GM12878 (cell line): ENCODE data around the gene STK32B. TPM values are rescaled to one million over a fixed set of nuclear protein-coding genes. Genes with fewer than 3 reads are reported as not detected.

Source experiments
- ATAC-seq: fragments of 200-7000 bp; cut with Tn5 transposase; 3 replicates; pipeline ENCODE4 v1.9.1; 2020; ENCODE audit warnings: mild to moderate bottlenecking, moderate library complexity
- BruUV-seq: library from RNA; stranded (reverse); fragments of 400-500 nt; replicated peaks from 2 replicates; lab custom pipeline; 2021; lab: Mats Ljungman, UMichigan
- CTCF ChIA-PET: fragments of 300-600 bp; sonication (Branson Sonifier 250); formaldehyde crosslinking; extraction: SDS; loops from one replicate; lab custom pipeline; 2021; ENCODE audit warnings: inconsistent platforms; lab: Yijun Ruan, JAX
- POLR2A ChIA-PET: fragments of 350-600 bp; formaldehyde crosslinking; extraction: SDS; loops from one replicate; lab custom pipeline; 2021; ENCODE audit warnings: inconsistent platforms; lab: Charles Lee
- RAD21 ChIA-PET: fragments of 300-600 bp; sonication (Branson Sonifier 250); formaldehyde crosslinking; loops from one replicate; lab custom pipeline; 2023; ENCODE audit warnings: antibody characterized with exemption; ENCODE audit not compliant: unreplicated experiment; lab: Charles Lee
- SMC1A ChIA-PET: fragments of 300-600 bp; sonication (Branson Sonifier 250); formaldehyde crosslinking; loops from one replicate; lab custom pipeline; 2023; ENCODE audit not compliant: unreplicated experiment, uncharacterized antibody; lab: Charles Lee
- DNase-seq: peaks from one replicate; pipeline ENCODE4 v3.0.0-alpha.2; 2011; ENCODE audit warnings: low read depth, low spot score
- FAIRE-seq: peaks from 3 replicates; lab custom pipeline; 2011; peaks lifted over from hg19 to GRCh38; lab: Jason Lieb, UNC
- H2AFZ ChIP-seq: 2 replicates; pipeline ENCODE4 v1.6.0; 2011; ENCODE audit warnings: low read depth, low read length, control low read depth; ENCODE audit not compliant: control insufficient read depth
- H3K27ac ChIP-seq: 2 replicates; pipeline ENCODE4 v1.5.1; 2011; ENCODE audit warnings: control low read depth; ENCODE audit not compliant: control insufficient read depth, insufficient read depth
- H3K27me3 ChIP-seq, 2 experiments: replicated peaks in 1 of 2; 2 replicates each; pipeline versions ENCODE4 v1.6.0 to v1.6.1; 2011; ENCODE audit warnings: low read length in 1 of 2; ENCODE audit not compliant: control insufficient read depth in 2 of 2, insufficient read depth in 2 of 2
- H3K36me3 ChIP-seq, 2 experiments: 2 replicates each; pipeline ENCODE4 v1.5.1; 2011; ENCODE audit warnings: low read length in 1 of 2; ENCODE audit not compliant: control insufficient read depth in 2 of 2, insufficient read depth in 2 of 2
- H3K4me1 ChIP-seq: 2 replicates; pipeline ENCODE4 v1.6.1; 2011; ENCODE audit warnings: mild to moderate bottlenecking, low read length, moderate library complexity, mixed read lengths; ENCODE audit not compliant: control insufficient read depth, insufficient read depth
- H3K4me2 ChIP-seq: 2 replicates; pipeline ENCODE4 v1.6.0; 2011; ENCODE audit warnings: control low read depth; ENCODE audit not compliant: control insufficient read depth, insufficient read depth
- H3K4me3 ChIP-seq: fragments of 200-600 bp; sonication (generic); 2 replicates; pipeline ENCODE4 v1.5.1; 2016
- H3K79me2 ChIP-seq: 2 replicates; pipeline ENCODE4 v1.6.0; 2011; ENCODE audit warnings: low read length; ENCODE audit not compliant: control insufficient read depth, insufficient read depth
- H3K9ac ChIP-seq: 2 replicates; pipeline ENCODE4 v1.8.0; 2011; ENCODE audit warnings: low read length, control low read depth, mixed read lengths; ENCODE audit not compliant: control insufficient read depth, insufficient read depth
- H3K9me3 ChIP-seq: replicated peaks from 3 replicates; pipeline ENCODE4 v1.5.1; 2011; ENCODE audit warnings: mild to moderate bottlenecking, low read length; ENCODE audit not compliant: control insufficient read depth, insufficient read depth
- H4K20me1 ChIP-seq: 2 replicates; pipeline ENCODE4 v1.6.0; 2011; ENCODE audit not compliant: control insufficient read depth, insufficient read depth
- ASH2L ChIP-seq: fragments of 300-600, 200-600 bp; sonication (generic); IDR thresholded peaks from 2 replicates; pipeline ENCODE4 v1.6.1; 2017; ENCODE audit warnings: low read depth, mild to moderate bottlenecking, borderline replicate concordance
- BHLHE40 ChIP-seq, 2 experiments: fragments of 450-650 bp in 1 of 2; IDR thresholded peaks; 2 replicates each; pipeline ENCODE4 v1.6.1; 2011 to 2017; ENCODE audit warnings: low read depth in 2 of 2, borderline replicate concordance in 1 of 2, improper control_type of control experiment in 1 of 2, low read length in 1 of 2, mild to moderate bottlenecking in 1 of 2
- CEBPB ChIP-seq, 2 experiments: fragments of 150-350 bp in 1 of 2; IDR thresholded peaks; 2 replicates each; pipeline ENCODE4 v1.6.1; 2012 to 2014; ENCODE audit warnings: low read depth in 2 of 2, low read length in 2 of 2, borderline replicate concordance in 1 of 2, inconsistent platforms in 1 of 2
- E2F4 ChIP-seq: IDR thresholded peaks from 2 replicates; pipeline ENCODE4 v1.6.1; 2012; ENCODE audit warnings: low read depth, low read length, improper control_type of control experiment
- IKZF1 ChIP-seq: fragments of 450-650 bp; conservative IDR thresholded peaks from 2 replicates; pipeline ENCODE4 v1.6.1; 2017; ENCODE audit warnings: antibody characterized with exemption, mild to moderate bottlenecking
- KLF5 ChIP-seq: fragments of 450-650 bp; IDR thresholded peaks from 2 replicates; pipeline ENCODE4 v1.6.1; 2014; ENCODE audit warnings: mild to moderate bottlenecking; ENCODE audit not compliant: partially characterized antibody
- MTA3 ChIP-seq: IDR thresholded peaks from 2 replicates; pipeline ENCODE4 v1.6.1; 2012; ENCODE audit warnings: low read length, inconsistent platforms, borderline replicate concordance
- PBX3 ChIP-seq: IDR thresholded peaks from 2 replicates; pipeline ENCODE4 v1.6.1; 2011; ENCODE audit warnings: mild to moderate bottlenecking, low read depth, low read length, moderate library complexity; ENCODE audit not compliant: insufficient replicate concordance
- RELA ChIP-seq: fragments of 450-650 bp; IDR thresholded peaks from 2 replicates; pipeline ENCODE4 v1.8.0; 2014; ENCODE audit warnings: borderline replicate concordance; ENCODE audit not compliant: partially characterized antibody
- SIX5 ChIP-seq: IDR thresholded peaks from 2 replicates; pipeline ENCODE4 v1.6.1; 2011; ENCODE audit warnings: mild to moderate bottlenecking, low read depth, low read length, moderate library complexity; ENCODE audit not compliant: severe bottlenecking
- SPI1 ChIP-seq: IDR thresholded peaks from 2 replicates; pipeline ENCODE4 v1.6.1; 2011; ENCODE audit warnings: low read depth, mild to moderate bottlenecking, low read length, moderate library complexity, borderline replicate concordance; ENCODE audit not compliant: insufficient read depth
- TARDBP ChIP-seq: IDR thresholded peaks from 2 replicates; pipeline ENCODE4 v1.6.1; 2016; ENCODE audit warnings: borderline replicate concordance
- TCF7 ChIP-seq: IDR thresholded peaks from 2 replicates; pipeline ENCODE4 v1.6.1; 2014; ENCODE audit warnings: antibody characterized with exemption, borderline replicate concordance
- ZBTB33 ChIP-seq: fragments of 450-650 bp; IDR thresholded peaks from 2 replicates; pipeline ENCODE4 v1.6.1; 2017; ENCODE audit warnings: mild to moderate bottlenecking
- ZSCAN29 ChIP-seq: fragments of 450-650 bp; IDR thresholded peaks from 2 replicates; pipeline ENCODE4 v1.6.1; 2017; ENCODE audit warnings: mild to moderate bottlenecking, moderate library complexity
- WGBS: methylation state at CpG from one replicate; pipeline ENCODE4 v1.1.6; 2016; ENCODE audit warnings: low lambda C conversion rate; ENCODE audit not compliant: insufficient replicate concordance, insufficient coverage; ENCODE audit errors: missing lambda C conversion rate; 5-methylcytosine and 5-hydroxymethylcytosine counted together
- in situ Hi-C: fragments of 300-500 bp; cut with MboI; formaldehyde crosslinking; loops from 9 replicates; pipeline ENCODE4 v1.14.3; 2018; ENCODE audit warnings: mixed read lengths
- intact Hi-C: fragments of 100-400 bp; cut with micrococcal nuclease; formaldehyde crosslinking; loops from one replicate; pipeline ENCODE4 v1.14.2; 2022; ENCODE audit not compliant: unreplicated experiment
- polyA plus RNA-seq, 11 experiments: library from polyadenylated mRNA; depleted of rRNA in 4 of 11; unstranded in 6 of 11; stranded (reverse) in 5 of 11; fragments of >200 nt; fragmentation: Nextera tagmentation in 4 of 11; fragmentation: Illumina TruSeq in 1 of 11; extraction: Ambion mirVana in 4 of 11; extraction: Trizol in 1 of 11; gene quantifications; 1 replicate in 1 of 11; 2 replicates in 10 of 11; pipeline versions ENCODE4 v1.2.1 to v1.2.3, GENCODE V29; 2011 to 2016; ENCODE audit warnings: inconsistent platforms in 2 of 11, missing spikeins in 2 of 11, low read depth in 1 of 11
- total RNA-seq, 4 experiments: library from RNA; depleted of rRNA in 3 of 4; stranded (reverse); fragments of >200 nt in 3 of 4; fragmentation: Illumina TruSeq in 1 of 4; extraction: Trizol in 1 of 4; gene quantifications; 2 replicates each; pipeline versions ENCODE4 v1.2.1 to v1.2.3, GENCODE V29; 2013 to 2021
- TF ChIP-seq, protein P1 (sequence below): fragments of 450-650 bp; IDR thresholded peaks from 2 replicates; pipeline ENCODE4 v1.6.1; 2017; ENCODE audit warnings: antibody characterized with exemption, mild to moderate bottlenecking, moderate library complexity

The STK32B gene
- total and polyA plus RNA-seq, 10 of the 15 experiments (the other 5 are each of a cell fraction or from before 2014, with no cell fraction given), result 0.04 to 0.12 (median 0.08) TPM; not detected in 7

DNA sequence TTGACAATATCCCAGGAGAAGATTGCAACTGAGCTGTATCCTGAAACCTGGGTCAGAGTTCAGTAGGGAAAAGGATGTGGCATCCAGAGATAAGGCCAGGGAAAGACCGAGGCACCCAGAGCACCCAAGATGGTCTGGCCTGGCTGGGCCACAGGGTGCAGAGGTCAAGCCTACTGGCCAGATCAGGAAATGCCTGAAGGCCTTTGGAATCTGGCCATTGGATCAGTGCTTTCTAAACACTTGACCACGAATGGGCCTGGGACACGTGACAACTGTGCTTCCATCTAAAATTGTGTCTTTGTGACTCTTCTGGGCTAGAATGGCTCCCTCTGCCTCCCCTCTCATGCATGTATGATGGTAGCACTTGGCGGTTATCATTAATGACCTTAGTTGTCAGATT is 340.2 kb downstream of the STK32B start (continued):
- TF ChIP-seq CEBPB (IDR thresholded peaks at IDR 0.05; ENCODE audit: borderline replicate concordance in 1 of 2, low read depth in 2 of 2, low read length in 2 of 2), result no peak
- TF ChIP-seq SPI1, result no peak

GRCh38 chr4:5393911-5394513 is 342.7 kb downstream of the STK32B start:
- FAIRE-seq (no peak), DNase-seq (no peak), ATAC-seq (no peak)
- POLR2A ChIA-PET, result no interaction called here
- Histone ChIP-seq H3K4me2 (no peak overlapping the region), H2AFZ (no peak overlapping the region), H3K27me3 (no peaks in the 10 kb centered on the region), H4K20me1 (no peaks in the 10 kb centered on the region), H3K36me3 (no peaks in the 10 kb centered on the region), H3K27ac (no peak overlapping the region), H3K4me3 (no peak overlapping the region), H3K79me2 (no peaks in the 10 kb centered on the region), H3K9ac (no peak overlapping the region), H3K4me1 (no peaks in the 10 kb centered on the region), H3K9me3 (no peaks in the 10 kb centered on the region)
- BruUV-seq, result no TSS peak
- in situ Hi-C loops (loop anchor here (10.0 kb wide), 1 partner anchor 401 kb away; no protein-coding TSS in a partner anchor), intact Hi-C loops (loop anchor here (10.0 kb wide), 2 partner anchors 321 to 399 kb away; partner anchors contain the start of gene EVC)
- RAD21 ChIA-PET, result no interaction called here
- SMC1A ChIA-PET, result no interaction called here
- WGBS, result 46% methylated on average over 12 of the region's 12 CpGs
- CTCF ChIA-PET, result no interaction called here
- TF ChIP-seq KLF5, result no peak
- TF ChIP-seq BHLHE40 (IDR thresholded peaks at IDR 0.05; ENCODE audit: borderline replicate concordance in 1 of 2, low read depth in 2 of 2, low read length in 1 of 2), result no peak
- TF ChIP-seq RELA, result no peak
- TF ChIP-seq TCF7, result no peak
- TF ChIP-seq PBX3, result no peak
- no peak for TF ChIP-seq IKZF1
- no peak for TF ChIP-seq ZSCAN29
- no peak for TF ChIP-seq E2F4
- no peak for TF ChIP-seq TARDBP
- TF ChIP-seq ZBTB33, result no peak
- no peak for TF ChIP-seq SIX5
- TF ChIP-seq MTA3, result no peak
- TF ChIP-seq, protein P1, sequence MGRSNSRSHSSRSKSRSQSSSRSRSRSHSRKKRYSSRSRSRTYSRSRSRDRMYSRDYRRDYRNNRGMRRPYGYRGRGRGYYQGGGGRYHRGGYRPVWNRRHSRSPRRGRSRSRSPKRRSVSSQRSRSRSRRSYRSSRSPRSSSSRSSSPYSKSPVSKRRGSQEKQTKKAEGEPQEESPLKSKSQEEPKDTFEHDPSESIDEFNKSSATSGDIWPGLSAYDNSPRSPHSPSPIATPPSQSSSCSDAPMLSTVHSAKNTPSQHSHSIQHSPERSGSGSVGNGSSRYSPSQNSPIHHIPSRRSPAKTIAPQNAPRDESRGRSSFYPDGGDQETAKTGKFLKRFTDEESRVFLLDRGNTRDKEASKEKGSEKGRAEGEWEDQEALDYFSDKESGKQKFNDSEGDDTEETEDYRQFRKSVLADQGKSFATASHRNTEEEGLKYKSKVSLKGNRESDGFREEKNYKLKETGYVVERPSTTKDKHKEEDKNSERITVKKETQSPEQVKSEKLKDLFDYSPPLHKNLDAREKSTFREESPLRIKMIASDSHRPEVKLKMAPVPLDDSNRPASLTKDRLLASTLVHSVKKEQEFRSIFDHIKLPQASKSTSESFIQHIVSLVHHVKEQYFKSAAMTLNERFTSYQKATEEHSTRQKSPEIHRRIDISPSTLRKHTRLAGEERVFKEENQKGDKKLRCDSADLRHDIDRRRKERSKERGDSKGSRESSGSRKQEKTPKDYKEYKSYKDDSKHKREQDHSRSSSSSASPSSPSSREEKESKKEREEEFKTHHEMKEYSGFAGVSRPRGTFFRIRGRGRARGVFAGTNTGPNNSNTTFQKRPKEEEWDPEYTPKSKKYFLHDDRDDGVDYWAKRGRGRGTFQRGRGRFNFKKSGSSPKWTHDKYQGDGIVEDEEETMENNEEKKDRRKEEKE, result no peak
- TF ChIP-seq ASH2L, result no peak
